Suprapubic skin (tissue), 4 donors: ENCODE measurements around the gene SLC35E1. TPM values are rescaled to one million over a fixed set of nuclear protein-coding genes. Genes with fewer than 3 reads are reported as not detected.

Experiments used
- DNase-seq, 2 donors: peaks; one replicate each; pipeline ENCODE4 v3.0.0-alpha.2; 2019; ENCODE audit warnings: low spot score in 2 of 2
- H3K27ac ChIP-seq: fragments of 200-600 bp; sonication (generic); one replicate; pipeline ENCODE4 v1.5.1; 2019
- H3K27me3 ChIP-seq: fragments of 200-600 bp; sonication (generic); one replicate; pipeline ENCODE4 v1.5.1; 2019
- H3K36me3 ChIP-seq: fragments of 200-600 bp; sonication (generic); one replicate; pipeline ENCODE4 v1.5.1; 2019
- H3K4me1 ChIP-seq: fragments of 200-600 bp; sonication (generic); one replicate; pipeline ENCODE4 v1.5.1; 2019
- H3K4me3 ChIP-seq: fragments of 200-600 bp; sonication (generic); one replicate; pipeline ENCODE4 v1.5.1; 2019; ENCODE audit warnings: mild to moderate bottlenecking
- H3K9me3 ChIP-seq: fragments of 200-600 bp; sonication (generic); one replicate; pipeline ENCODE4 v1.5.1; 2019
- CTCF ChIP-seq, 2 donors: fragments of 200-600 bp in 1 of 2; fragments of 450-650 bp in 1 of 2; sonication (generic) in 1 of 2; IDR thresholded peaks; one replicate each; pipeline ENCODE4 v1.5.1; 2016 to 2019; ENCODE audit warnings: antibody characterized with exemption in 2 of 2, mild to moderate bottlenecking in 1 of 2, moderate library complexity in 1 of 2
- EP300 ChIP-seq: sonication (generic); formaldehyde crosslinking; IDR thresholded peaks from one replicate; pipeline ENCODE4 v1.6.1; 2017; ENCODE audit warnings: antibody characterized with exemption
- POLR2A ChIP-seq, 2 donors: fragments of 450-650 bp; IDR thresholded peaks; one replicate each; pipeline ENCODE4 v1.6.1; 2017; ENCODE audit warnings: antibody characterized with exemption in 2 of 2, mild to moderate bottlenecking in 2 of 2, moderate library complexity in 2 of 2
- POLR2AphosphoS5 ChIP-seq, 3 donors: sonication (generic); formaldehyde crosslinking; IDR thresholded peaks; one replicate each; pipeline ENCODE4 v1.6.1; 2017; ENCODE audit warnings: antibody characterized with exemption in 3 of 3
- WGBS: methylation state at CpG from one replicate; pipeline ENCODE4 v1.1.5; 2018; 5-methylcytosine and 5-hydroxymethylcytosine counted together
- total RNA-seq, 4 donors: library from RNA; depleted of rRNA; stranded (reverse); fragments of >200 nt; gene quantifications; one replicate each; pipeline ENCODE4 v1.1.0, GENCODE V29; 2016

The SLC35E1 gene
- total RNA-seq, 4 donors from 2014 or later, result 49.8 to 64.8 (median 56.3) TPM

- DNase-seq, result no peak
- no peak overlapping the region for H3K4me3 ChIP-seq
- 88% methylated on average over 42 of the region's 48 CpGs for WGBS
- no peaks in the 10 kb centered on the region for H3K27me3 ChIP-seq
- H3K4me1 ChIP-seq, result peaks cover 49% of the 10 kb centered on the region
- no peak overlapping the region for H3K27ac ChIP-seq
- peaks cover 41% of the 10 kb centered on the region for H3K36me3 ChIP-seq
- no peaks in the 10 kb centered on the region for H3K9me3 ChIP-seq
- TF ChIP-seq EP300, result no peak
- TF ChIP-seq CTCF (IDR thresholded peaks at IDR 0.05), result no peak
- TF ChIP-seq POLR2AphosphoS5 (IDR thresholded peaks at IDR 0.05), result no peak
- no peak for TF ChIP-seq POLR2A (IDR thresholded peaks at IDR 0.05)
These were observed 3.9 kb upstream of the SLC35E1 start for GRCh38 chr19:16575861-16576689.

GRCh38 chr19:16575282-16575681 is 3.1 kb upstream of the SLC35E1 start:
- Histone ChIP-seq H3K4me1 (peaks cover 50% of the 10 kb centered on the region), H3K27me3 (no peaks in the 10 kb centered on the region), H3K36me3 (peaks cover 41% of the 10 kb centered on the region), H3K27ac (no peak overlapping the region), H3K9me3 (no peaks in the 10 kb centered on the region), H3K4me3 (no peak overlapping the region)
- WGBS, result 83% methylated on average over 2 of the region's 2 CpGs
- DNase-seq, result no peak
- no peak for TF ChIP-seq CTCF (IDR thresholded peaks at IDR 0.05)
- TF ChIP-seq EP300, result no peak
- no peak for TF ChIP-seq POLR2A (IDR thresholded peaks at IDR 0.05)

GRCh38 chr19:16573925-16574324 is 1.7 kb upstream of the SLC35E1 start:
- peak overlapping the region; percentile 93 for H3K4me3 ChIP-seq
- H3K36me3 ChIP-seq, result peaks cover 48% of the 10 kb centered on the region
- H3K27ac ChIP-seq, result no peak overlapping the region

GRCh38 chr19:16573296-16573695 is 1.1 kb upstream of the SLC35E1 start:
- DNase-seq, result no peak
- no peaks in the 10 kb centered on the region for H3K9me3 ChIP-seq
- peaks cover 54% of the 10 kb centered on the region for H3K4me1 ChIP-seq
- no peak for TF ChIP-seq CTCF (IDR thresholded peaks at IDR 0.05)
- TF ChIP-seq EP300, result no peak
- TF ChIP-seq POLR2A (IDR thresholded peaks at IDR 0.05), result no peak
- no peak for TF ChIP-seq POLR2AphosphoS5 (IDR thresholded peaks at IDR 0.05)
- peak overlapping the region; percentile 93 for H3K4me3 ChIP-seq
- H3K27me3 ChIP-seq, result no peaks in the 10 kb centered on the region
- H3K27ac ChIP-seq, result peak overlapping the region; percentile 87
- WGBS, result 55% methylated on average over 13 of the region's 13 CpGs
- peaks cover 49% of the 10 kb centered on the region for H3K36me3 ChIP-seq

More at GRCh38 chr19:16573925-16574324, 1.7 kb upstream of the SLC35E1 start:
- TF ChIP-seq POLR2AphosphoS5 (IDR thresholded peaks at IDR 0.05) (no peak), EP300 (no peak), POLR2A (IDR thresholded peaks at IDR 0.05) (no peak), CTCF (IDR thresholded peaks at IDR 0.05) (no peak)
- DNase-seq, result no peak
- Histone ChIP-seq H3K4me1 (peaks cover 54% of the 10 kb centered on the region), H3K27me3 (no peaks in the 10 kb centered on the region), H3K9me3 (no peaks in the 10 kb centered on the region)

- H3K4me1 ChIP-seq, result peaks cover 54% of the 10 kb centered on the region
- peaks cover 49% of the 10 kb centered on the region for H3K36me3 ChIP-seq
These were observed 338 bp downstream of the SLC35E1 start for GRCh38 chr19:16571822-16572331.

More at GRCh38 chr19:16571822-16572331, 338 bp downstream of the SLC35E1 start:
- TF ChIP-seq CTCF (IDR thresholded peaks at IDR 0.05) (peak in 1 of 2 donors; percentile 1), EP300 (no peak)
- WGBS, result 0% methylated on average over 12 of the region's 75 CpGs
- Histone ChIP-seq H3K27me3 (no peaks in the 10 kb centered on the region), H3K9me3 (no peaks in the 10 kb centered on the region), H3K4me3 (peak overlapping the region; percentile 93), H3K27ac (peak overlapping the region; percentile 89)
- no peak for DNase-seq
